ENCODE measurements around the gene WWOX. TPM values are rescaled to one million over a fixed set of nuclear protein-coding genes. Genes with fewer than 3 reads are reported as not detected.

WWOX gene
- total RNA-seq, 1 donor from 2014 or later, result 18.6 TPM

DNA sequence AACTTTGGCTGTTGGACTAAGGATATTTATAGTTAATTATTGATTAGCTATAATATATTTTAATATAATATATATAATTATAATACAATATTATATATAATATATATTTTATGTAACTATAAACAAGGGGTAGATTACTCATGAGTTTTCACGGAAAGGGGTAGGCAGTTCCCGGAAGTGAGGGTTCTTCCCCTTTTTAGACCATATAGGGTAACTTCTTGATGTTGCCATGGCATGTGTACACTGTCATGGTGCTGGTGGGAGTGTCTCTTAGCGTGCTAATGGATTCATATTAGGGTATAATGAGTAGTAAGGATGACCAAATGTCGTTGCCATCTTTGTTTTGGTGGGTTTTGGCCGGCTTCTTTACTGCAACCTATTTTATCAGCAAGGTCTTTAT lies 315.6 kb downstream of the WWOX start:
- Mint-ChIP-seq H3K4me1 (ENCODE audit: unreplicated experiment) (no peaks in the 10 kb centered on the region), H3K27ac (ENCODE audit: unreplicated experiment) (no peak overlapping the region), H3K9me3 (ENCODE audit: unreplicated experiment) (no peaks in the 10 kb centered on the region), H3K4me3 (ENCODE audit: unreplicated experiment) (no peak overlapping the region), H3K27me3 (ENCODE audit: unreplicated experiment) (no peaks in the 10 kb centered on the region), H3K36me3 (ENCODE audit: low read depth, unreplicated experiment) (no peaks in the 10 kb centered on the region)
- TF ChIP-seq, protein P1, sequence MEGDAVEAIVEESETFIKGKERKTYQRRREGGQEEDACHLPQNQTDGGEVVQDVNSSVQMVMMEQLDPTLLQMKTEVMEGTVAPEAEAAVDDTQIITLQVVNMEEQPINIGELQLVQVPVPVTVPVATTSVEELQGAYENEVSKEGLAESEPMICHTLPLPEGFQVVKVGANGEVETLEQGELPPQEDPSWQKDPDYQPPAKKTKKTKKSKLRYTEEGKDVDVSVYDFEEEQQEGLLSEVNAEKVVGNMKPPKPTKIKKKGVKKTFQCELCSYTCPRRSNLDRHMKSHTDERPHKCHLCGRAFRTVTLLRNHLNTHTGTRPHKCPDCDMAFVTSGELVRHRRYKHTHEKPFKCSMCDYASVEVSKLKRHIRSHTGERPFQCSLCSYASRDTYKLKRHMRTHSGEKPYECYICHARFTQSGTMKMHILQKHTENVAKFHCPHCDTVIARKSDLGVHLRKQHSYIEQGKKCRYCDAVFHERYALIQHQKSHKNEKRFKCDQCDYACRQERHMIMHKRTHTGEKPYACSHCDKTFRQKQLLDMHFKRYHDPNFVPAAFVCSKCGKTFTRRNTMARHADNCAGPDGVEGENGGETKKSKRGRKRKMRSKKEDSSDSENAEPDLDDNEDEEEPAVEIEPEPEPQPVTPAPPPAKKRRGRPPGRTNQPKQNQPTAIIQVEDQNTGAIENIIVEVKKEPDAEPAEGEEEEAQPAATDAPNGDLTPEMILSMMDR (IDR thresholded peaks at IDR 0.05; ENCODE audit: unreplicated experiment), result no peak
- DNase-seq (ENCODE audit: low spot score), result no peak

DNA sequence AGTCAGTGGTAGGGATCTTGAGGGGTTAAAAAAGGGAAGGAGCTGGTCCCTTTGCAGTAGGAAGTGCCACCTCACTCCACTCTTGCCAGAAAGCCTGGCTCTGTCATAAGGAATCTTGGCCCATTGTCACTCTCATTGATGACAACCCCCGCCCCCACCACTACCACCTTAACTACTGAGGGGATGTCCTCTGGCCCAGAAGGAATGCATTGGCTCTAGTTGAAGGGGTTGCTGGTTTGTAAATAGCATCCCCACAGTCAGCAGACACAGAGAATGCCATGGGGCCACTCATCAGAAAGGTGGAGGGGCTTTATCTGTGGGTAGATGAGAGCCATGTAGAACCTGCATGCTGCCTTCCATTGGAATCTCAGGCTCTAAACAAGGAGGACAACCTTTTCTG lies 316.2 kb downstream of the WWOX start:
- DNase-seq (ENCODE audit: low spot score), result no peak
- Mint-ChIP-seq H3K36me3 (ENCODE audit: low read depth, unreplicated experiment) (no peaks in the 10 kb centered on the region), H3K27me3 (ENCODE audit: unreplicated experiment) (no peaks in the 10 kb centered on the region), H3K27ac (ENCODE audit: unreplicated experiment) (no peak overlapping the region), H3K9me3 (ENCODE audit: unreplicated experiment) (no peaks in the 10 kb centered on the region), H3K4me3 (ENCODE audit: unreplicated experiment) (no peak overlapping the region), H3K4me1 (ENCODE audit: unreplicated experiment) (no peaks in the 10 kb centered on the region)
- TF ChIP-seq, protein P1 (IDR thresholded peaks at IDR 0.05; ENCODE audit: unreplicated experiment), result no peak

DNA sequence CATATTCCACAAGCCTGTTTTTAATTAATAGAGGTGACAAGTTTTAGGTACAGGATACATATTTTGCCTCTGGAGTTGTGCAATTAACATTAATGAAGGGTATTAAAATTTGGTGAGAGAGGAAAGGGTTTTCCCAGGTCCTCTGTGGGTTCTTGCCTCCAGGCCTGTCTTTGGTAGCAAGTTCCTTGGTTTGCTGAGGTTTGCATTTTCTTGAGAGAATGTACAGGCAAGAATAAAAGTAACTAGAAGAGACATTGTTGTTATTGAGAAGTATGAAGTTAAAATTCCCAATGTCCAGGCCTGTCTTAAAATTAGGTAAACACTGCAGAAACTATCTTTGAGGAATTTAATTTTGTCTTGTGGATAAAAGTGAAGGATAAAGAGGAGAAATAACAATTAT lies 316.9 kb downstream of the WWOX start:
- no peaks in the 10 kb centered on the region for H3K36me3 Mint-ChIP-seq (ENCODE audit: low read depth, unreplicated experiment)
- H3K9me3 Mint-ChIP-seq (ENCODE audit: unreplicated experiment), result no peaks in the 10 kb centered on the region
- TF ChIP-seq, protein P1 (IDR thresholded peaks at IDR 0.05; ENCODE audit: unreplicated experiment), result no peak

DNA sequence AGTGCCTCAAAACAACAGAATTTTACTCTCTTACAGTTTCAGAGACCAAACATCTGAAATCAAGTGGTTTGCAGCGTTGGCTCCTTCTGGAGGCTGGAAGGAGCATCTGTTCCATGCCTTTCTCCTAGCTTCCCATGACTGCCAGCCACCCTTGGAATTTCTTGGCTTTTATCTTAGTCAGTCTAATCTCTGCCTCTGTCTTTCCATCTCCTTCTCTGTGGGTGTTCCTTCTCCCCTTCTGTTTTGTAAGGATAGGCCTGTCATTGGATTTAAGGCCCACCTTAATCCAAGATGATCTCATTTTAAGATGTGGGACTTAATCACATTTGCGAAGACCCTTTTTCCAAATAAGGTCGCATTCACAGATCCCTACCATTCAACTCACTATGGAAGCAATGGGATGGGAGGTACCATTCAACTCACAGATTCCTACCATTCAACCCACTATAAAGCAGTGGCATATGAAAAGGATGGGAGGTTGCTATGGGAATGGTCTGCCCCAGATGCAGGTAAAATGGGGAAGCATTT lies 321.8 kb downstream of the WWOX start:
- no peak overlapping the region for H3K4me3 Mint-ChIP-seq (ENCODE audit: unreplicated experiment)

More for the DNA sequence above, 316.9 kb downstream of the WWOX start:
- Mint-ChIP-seq H3K4me3 (ENCODE audit: unreplicated experiment) (no peak overlapping the region), H3K27me3 (ENCODE audit: unreplicated experiment) (no peaks in the 10 kb centered on the region), H3K27ac (ENCODE audit: unreplicated experiment) (no peak overlapping the region), H3K4me1 (ENCODE audit: unreplicated experiment) (no peaks in the 10 kb centered on the region)
- no peak for DNase-seq (ENCODE audit: low spot score)

DNA sequence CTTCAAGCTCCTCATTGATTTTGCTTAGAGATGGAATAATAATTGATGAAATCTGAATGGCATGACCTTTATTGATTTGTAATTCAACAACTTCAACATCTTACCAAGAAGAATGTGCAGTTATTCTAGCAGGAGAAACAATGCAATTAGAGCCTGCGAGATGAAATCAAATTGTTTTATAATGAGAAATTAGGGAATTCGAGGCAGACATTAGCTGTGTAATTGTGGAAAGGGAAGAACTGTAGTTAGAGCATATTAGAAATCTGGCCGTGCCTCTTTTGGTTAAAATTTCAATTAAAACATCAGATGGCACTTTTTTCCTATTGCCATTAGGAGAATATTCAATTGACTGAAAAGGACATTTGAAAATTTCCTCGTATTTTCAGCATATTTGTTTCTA lies 325.8 kb downstream of the WWOX start:
- no peaks in the 10 kb centered on the region for H3K27me3 Mint-ChIP-seq (ENCODE audit: unreplicated experiment)
- H3K4me1 Mint-ChIP-seq (ENCODE audit: unreplicated experiment), result peaks cover 18% of the 10 kb centered on the region
- no peak overlapping the region for H3K4me3 Mint-ChIP-seq (ENCODE audit: unreplicated experiment)
- H3K36me3 Mint-ChIP-seq (ENCODE audit: low read depth, unreplicated experiment), result no peaks in the 10 kb centered on the region
- H3K27ac Mint-ChIP-seq (ENCODE audit: unreplicated experiment), result no peak overlapping the region
- no peak for DNase-seq (ENCODE audit: low spot score)
- TF ChIP-seq, protein P1 (IDR thresholded peaks at IDR 0.05; ENCODE audit: unreplicated experiment), result no peak
- no peaks in the 10 kb centered on the region for H3K9me3 Mint-ChIP-seq (ENCODE audit: unreplicated experiment)

More for the DNA sequence above, 321.8 kb downstream of the WWOX start:
- TF ChIP-seq, protein P1 (IDR thresholded peaks at IDR 0.05; ENCODE audit: unreplicated experiment), result no peak
- Mint-ChIP-seq H3K4me1 (ENCODE audit: unreplicated experiment) (no peaks in the 10 kb centered on the region), H3K36me3 (ENCODE audit: low read depth, unreplicated experiment) (no peaks in the 10 kb centered on the region), H3K9me3 (ENCODE audit: unreplicated experiment) (no peaks in the 10 kb centered on the region), H3K27me3 (ENCODE audit: unreplicated experiment) (no peaks in the 10 kb centered on the region), H3K27ac (ENCODE audit: unreplicated experiment) (no peak overlapping the region)
- DNase-seq (ENCODE audit: low spot score), result no peak
